Measurements from ENCODE around the gene CALHM4. TPM values are rescaled to one million over a fixed set of nuclear protein-coding genes. Genes with fewer than 3 reads are reported as not detected.

CALHM4 gene
- total and polyA plus RNA-seq, 2 of the 4 experiments (the other 2 are of a cell fraction), result 0.07 TPM; not detected in 1

DNA sequence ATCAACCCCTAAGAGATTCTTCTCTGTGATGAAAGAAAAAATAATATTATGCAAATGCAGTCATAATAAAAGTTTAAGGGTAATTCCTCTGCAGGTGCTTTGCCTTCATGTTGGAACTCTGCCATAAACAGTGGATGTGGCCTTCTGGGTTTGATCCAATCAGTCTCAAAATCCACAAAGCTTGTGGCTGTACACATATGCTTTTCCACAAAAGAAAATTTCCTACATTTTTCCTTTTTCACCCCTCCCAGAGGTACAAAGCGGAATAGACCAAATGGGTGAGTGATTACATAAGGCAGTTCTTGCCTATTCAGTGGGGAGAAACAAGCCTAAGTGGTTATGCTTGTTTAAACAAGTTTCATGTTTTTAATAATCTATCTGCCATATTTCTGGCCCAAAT lies 25.4 kb upstream of the CALHM4 start:
- Histone ChIP-seq H3K36me3 (ENCODE audit: control insufficient read depth, insufficient read depth, low read length) (no peaks in the 10 kb centered on the region), H3K9me3 (ENCODE audit: control insufficient read depth, insufficient read depth, low read length) (no peaks in the 10 kb centered on the region), H2BK120ac (ENCODE audit: low read depth, low read length) (no peak overlapping the region), H2BK5ac (ENCODE audit: low read depth, low read length, poor library complexity, severe bottlenecking) (no peak overlapping the region), H2AK5ac (ENCODE audit: low read depth, low read length) (no peak overlapping the region), H4K5ac (ENCODE audit: low read depth, low read length) (no peak overlapping the region), H3K23ac (ENCODE audit: low read depth, low read length) (no peak overlapping the region), H3K79me1 (ENCODE audit: low read depth in 1 of 2, low read length in 2 of 2) (0 out of 4 replicates have a peak, but pooled peaks cover 0 to 3% of the 10 kb centered on the region in 2 experiments), H4K91ac (ENCODE audit: insufficient read depth, low read depth, low read length) (no peak overlapping the region), H3K27me3 (ENCODE audit: control insufficient read depth, insufficient read depth, low read length) (no peaks in the 10 kb centered on the region), H4K20me1 (ENCODE audit: insufficient read depth, low read length) (no peaks in the 10 kb centered on the region), H3K9ac (ENCODE audit: low read depth, low read length) (no peak overlapping the region), H3K14ac (replicated peaks; ENCODE audit: low read depth, low read length) (no peak overlapping the region), H2AK9ac (replicated peaks; ENCODE audit: low read depth, low read length, poor library complexity) (no peak overlapping the region), H2AFZ (replicated peaks; ENCODE audit: low read length, poor library complexity) (no peak overlapping the region), H3K56ac (ENCODE audit: extremely low read depth, insufficient read depth, low read length) (no peak overlapping the region), H3K4me1 (ENCODE audit: control insufficient read depth, insufficient read depth, low read length) (peaks cover 12% of the 10 kb centered on the region), H3K4me2 (ENCODE audit: low read depth, low read length) (no peak overlapping the region), H3K27ac (ENCODE audit: insufficient read depth, low read length) (no peak overlapping the region), H3K4me3 (ENCODE audit: insufficient read depth, low read depth, low read length) (no peak overlapping the region), H4K8ac (ENCODE audit: low read depth in 2 of 2, low read length in 2 of 2) (no peak overlapping the region), H3K9me1 (ENCODE audit: insufficient read depth, low read length) (peaks cover 12% of the 10 kb centered on the region), H3K4ac (ENCODE audit: low read depth, low read length) (no peak overlapping the region), H2BK20ac (ENCODE audit: low read depth, low read length) (no peak overlapping the region), H2BK15ac (ENCODE audit: low read depth, low read length) (no peak overlapping the region), H3K18ac (ENCODE audit: low read depth, low read length) (no peak overlapping the region)
- no peak for ATAC-seq (ENCODE audit: low read depth)
- POLR2A ChIA-PET (ENCODE audit: unreplicated experiment), result no interaction called here
- intact Hi-C loops (cut with micrococcal nuclease), result no loop called here
- TF ChIP-seq MAZ (IDR thresholded peaks at IDR 0.05; ENCODE audit: borderline replicate concordance, low read depth, low read length), result no peak
- TF ChIP-seq, protein P1, sequence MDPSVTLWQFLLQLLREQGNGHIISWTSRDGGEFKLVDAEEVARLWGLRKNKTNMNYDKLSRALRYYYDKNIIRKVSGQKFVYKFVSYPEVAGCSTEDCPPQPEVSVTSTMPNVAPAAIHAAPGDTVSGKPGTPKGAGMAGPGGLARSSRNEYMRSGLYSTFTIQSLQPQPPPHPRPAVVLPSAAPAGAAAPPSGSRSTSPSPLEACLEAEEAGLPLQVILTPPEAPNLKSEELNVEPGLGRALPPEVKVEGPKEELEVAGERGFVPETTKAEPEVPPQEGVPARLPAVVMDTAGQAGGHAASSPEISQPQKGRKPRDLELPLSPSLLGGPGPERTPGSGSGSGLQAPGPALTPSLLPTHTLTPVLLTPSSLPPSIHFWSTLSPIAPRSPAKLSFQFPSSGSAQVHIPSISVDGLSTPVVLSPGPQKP (IDR thresholded peaks at IDR 0.05; ENCODE audit: borderline replicate concordance, low read depth, low read length), result no peak
- no peak for TF ChIP-seq CHD1 (IDR thresholded peaks at IDR 0.05; ENCODE audit: low read depth, low read length)
- no peak for TF ChIP-seq MAFK (IDR thresholded peaks at IDR 0.05; ENCODE audit: low read depth, low read length)
- TF ChIP-seq, protein P2, sequence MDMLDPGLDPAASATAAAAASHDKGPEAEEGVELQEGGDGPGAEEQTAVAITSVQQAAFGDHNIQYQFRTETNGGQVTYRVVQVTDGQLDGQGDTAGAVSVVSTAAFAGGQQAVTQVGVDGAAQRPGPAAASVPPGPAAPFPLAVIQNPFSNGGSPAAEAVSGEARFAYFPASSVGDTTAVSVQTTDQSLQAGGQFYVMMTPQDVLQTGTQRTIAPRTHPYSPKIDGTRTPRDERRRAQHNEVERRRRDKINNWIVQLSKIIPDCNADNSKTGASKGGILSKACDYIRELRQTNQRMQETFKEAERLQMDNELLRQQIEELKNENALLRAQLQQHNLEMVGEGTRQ (IDR thresholded peaks at IDR 0.05; ENCODE audit: low read depth, low read length), result no peak
- no peak for TF ChIP-seq POLR2A (IDR thresholded peaks at IDR 0.05; ENCODE audit: low read depth, low read length)
- no peak for TF ChIP-seq NFE2L2 (IDR thresholded peaks at IDR 0.05; ENCODE audit: low read depth, low read length)
- no peak for TF ChIP-seq RFX5 (IDR thresholded peaks at IDR 0.05; ENCODE audit: low read depth, low read length)
- TF ChIP-seq CEBPB (IDR thresholded peaks at IDR 0.05; ENCODE audit: low read depth, low read length), result no peak
- no peak for TF ChIP-seq RCOR1 (IDR thresholded peaks at IDR 0.05; ENCODE audit: insufficient replicate concordance, low read length)
- no peak for TF ChIP-seq SMC3 (IDR thresholded peaks at IDR 0.05; ENCODE audit: low read depth, low read length)
- TF ChIP-seq, protein P3, sequence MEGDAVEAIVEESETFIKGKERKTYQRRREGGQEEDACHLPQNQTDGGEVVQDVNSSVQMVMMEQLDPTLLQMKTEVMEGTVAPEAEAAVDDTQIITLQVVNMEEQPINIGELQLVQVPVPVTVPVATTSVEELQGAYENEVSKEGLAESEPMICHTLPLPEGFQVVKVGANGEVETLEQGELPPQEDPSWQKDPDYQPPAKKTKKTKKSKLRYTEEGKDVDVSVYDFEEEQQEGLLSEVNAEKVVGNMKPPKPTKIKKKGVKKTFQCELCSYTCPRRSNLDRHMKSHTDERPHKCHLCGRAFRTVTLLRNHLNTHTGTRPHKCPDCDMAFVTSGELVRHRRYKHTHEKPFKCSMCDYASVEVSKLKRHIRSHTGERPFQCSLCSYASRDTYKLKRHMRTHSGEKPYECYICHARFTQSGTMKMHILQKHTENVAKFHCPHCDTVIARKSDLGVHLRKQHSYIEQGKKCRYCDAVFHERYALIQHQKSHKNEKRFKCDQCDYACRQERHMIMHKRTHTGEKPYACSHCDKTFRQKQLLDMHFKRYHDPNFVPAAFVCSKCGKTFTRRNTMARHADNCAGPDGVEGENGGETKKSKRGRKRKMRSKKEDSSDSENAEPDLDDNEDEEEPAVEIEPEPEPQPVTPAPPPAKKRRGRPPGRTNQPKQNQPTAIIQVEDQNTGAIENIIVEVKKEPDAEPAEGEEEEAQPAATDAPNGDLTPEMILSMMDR (conservative IDR thresholded peaks at IDR 0.05; ENCODE audit: low read depth, low read length), result no peak
- no peak for TF ChIP-seq BHLHE40 (IDR thresholded peaks at IDR 0.05; ENCODE audit: low read depth, low read length)
- TF ChIP-seq FOS (IDR thresholded peaks at IDR 0.05; ENCODE audit: low read depth, low read length), result no peak
- no peak for TF ChIP-seq MXI1 (IDR thresholded peaks at IDR 0.05; ENCODE audit: borderline replicate concordance, low read depth, low read length)
- TF ChIP-seq RAD21 (IDR thresholded peaks at IDR 0.05; ENCODE audit: low read length), result no peak
- no peak for DNase-seq
- CTCF ChIA-PET, result interaction anchor here (0.7 kb wide), 1 partner anchor 33 kb away, joined by 3 read pairs; no protein-coding TSS in a partner anchor
- dilution Hi-C loops (cut with HindIII; ENCODE audit: low sequenced_read_pairs, unreplicated experiment), result no loop called here
- WGBS, 2 experiments (ENCODE audit: extremely low coverage in 2 of 2, insufficient read length in 1 of 2), result no CpG with 5 or more reads among the region's 1 CpG
- no TSS peak for BruUV-seq (replicated peaks)
- in situ Hi-C loops (cut with MboI; ENCODE audit: low sequenced_read_pairs), result no loop called here
